GM18907 (cell line): ENCODE data around the gene ARPC4.

Source experiments
- ATAC-seq: cut with Tn5 transposase; IDR thresholded peaks from one replicate; pipeline ENCODE4 v1.9.1; 2021; ENCODE audit warnings: mild to moderate bottlenecking, moderate library complexity; ENCODE audit not compliant: unreplicated experiment

ARPC4 gene

GRCh38 chr3:9792405-9793160 is at the start of gene ARPC4, which contains the start of gene TADA3:
Gene ARPC4, plus strand, starts transcription at chr3:9793082. Its CDS starts 40 bp downstream, at chr3:9793122.
Gene TADA3, minus strand, starts transcription at chr3:9792473. Its CDS starts 1,007 bp downstream, at chr3:9791466.
- peak; percentile 91 for ATAC-seq

- ATAC-seq: no peak
Measured at GRCh38 chr3:9743548-9743947, 49.3 kb upstream of the ARPC4 start.

GRCh38 chr3:9744162-9744561 is 48.7 kb upstream of the ARPC4 start:
- no peak for ATAC-seq

GRCh38 chr3:9745521-9745920 is 47.4 kb upstream of the ARPC4 start:
- ATAC-seq: no peak

GRCh38 chr3:9746330-9746729 is 46.6 kb upstream of the ARPC4 start:
- ATAC-seq: no peak

GRCh38 chr3:9747267-9747666 is 45.6 kb upstream of the ARPC4 start:
- ATAC-seq: no peak

GRCh38 chr3:9748031-9748430 is 44.9 kb upstream of the ARPC4 start:
- ATAC-seq: no peak

- ATAC-seq: no peak
Measured at GRCh38 chr3:9749296-9749644, 43.6 kb upstream of the ARPC4 start.

GRCh38 chr3:9749645-9750555 is 43.0 kb upstream of the ARPC4 start, which contains the start of gene OGG1:
Gene OGG1, plus strand, starts transcription at chr3:9749952. Its CDS starts 335 bp downstream, at chr3:9750287.
- peak; percentile 89 for ATAC-seq

GRCh38 chr3:9750556-9751411 is 42.1 kb upstream of the ARPC4 start:
- ATAC-seq: no peak

GRCh38 chr3:9754678-9755077 is 38.2 kb upstream of the ARPC4 start:
- ATAC-seq: no peak

GRCh38 chr3:9757427-9757826 is 35.5 kb upstream of the ARPC4 start:
- no peak for ATAC-seq

- ATAC-seq: no peak
Measured at GRCh38 chr3:9760779-9761505, 31.9 kb upstream of the ARPC4 start.

GRCh38 chr3:9761919-9762318 is 31.0 kb upstream of the ARPC4 start:
- no peak for ATAC-seq

GRCh38 chr3:9762871-9763270 is 30.0 kb upstream of the ARPC4 start:
- ATAC-seq: no peak

GRCh38 chr3:9765865-9766264 is 27.0 kb upstream of the ARPC4 start:
- no peak for ATAC-seq

- ATAC-seq: no peak
Measured at GRCh38 chr3:9767418-9767817, 25.5 kb upstream of the ARPC4 start.

- no peak for ATAC-seq
Measured at GRCh38 chr3:9768141-9768775, 24.6 kb upstream of the ARPC4 start.

- ATAC-seq: no peak
Measured at GRCh38 chr3:9769012-9769411, 23.9 kb upstream of the ARPC4 start.
